HG03103 (cell line): Measurements from ENCODE around the gene LRRC70.
"Not testable (repeated sequence)": the region's sequence is repeated elsewhere in the genome, so short reads cannot be mapped to it uniquely, and the experiment has no call there.

Source experiments
- ATAC-seq: cut with Tn5 transposase; IDR thresholded peaks from one replicate; pipeline ENCODE4 v1.9.1; 2021; ENCODE audit warnings: low read depth; ENCODE audit not compliant: unreplicated experiment

LRRC70 gene, protein sequence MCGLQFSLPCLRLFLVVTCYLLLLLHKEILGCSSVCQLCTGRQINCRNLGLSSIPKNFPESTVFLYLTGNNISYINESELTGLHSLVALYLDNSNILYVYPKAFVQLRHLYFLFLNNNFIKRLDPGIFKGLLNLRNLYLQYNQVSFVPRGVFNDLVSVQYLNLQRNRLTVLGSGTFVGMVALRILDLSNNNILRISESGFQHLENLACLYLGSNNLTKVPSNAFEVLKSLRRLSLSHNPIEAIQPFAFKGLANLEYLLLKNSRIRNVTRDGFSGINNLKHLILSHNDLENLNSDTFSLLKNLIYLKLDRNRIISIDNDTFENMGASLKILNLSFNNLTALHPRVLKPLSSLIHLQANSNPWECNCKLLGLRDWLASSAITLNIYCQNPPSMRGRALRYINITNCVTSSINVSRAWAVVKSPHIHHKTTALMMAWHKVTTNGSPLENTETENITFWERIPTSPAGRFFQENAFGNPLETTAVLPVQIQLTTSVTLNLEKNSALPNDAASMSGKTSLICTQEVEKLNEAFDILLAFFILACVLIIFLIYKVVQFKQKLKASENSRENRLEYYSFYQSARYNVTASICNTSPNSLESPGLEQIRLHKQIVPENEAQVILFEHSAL

GRCh38 chr5:62578540-62578939 lies at the start of gene LRRC70:
TSS of gene LRRC70 (plus strand) at chr5:62578819. CDS start at chr5:62579439, 620 bp downstream.
- ATAC-seq: peak; percentile 83

GRCh38 chr5:62533597-62533996 lies 45.0 kb upstream of the LRRC70 start:
- ATAC-seq: no peak

DNA sequence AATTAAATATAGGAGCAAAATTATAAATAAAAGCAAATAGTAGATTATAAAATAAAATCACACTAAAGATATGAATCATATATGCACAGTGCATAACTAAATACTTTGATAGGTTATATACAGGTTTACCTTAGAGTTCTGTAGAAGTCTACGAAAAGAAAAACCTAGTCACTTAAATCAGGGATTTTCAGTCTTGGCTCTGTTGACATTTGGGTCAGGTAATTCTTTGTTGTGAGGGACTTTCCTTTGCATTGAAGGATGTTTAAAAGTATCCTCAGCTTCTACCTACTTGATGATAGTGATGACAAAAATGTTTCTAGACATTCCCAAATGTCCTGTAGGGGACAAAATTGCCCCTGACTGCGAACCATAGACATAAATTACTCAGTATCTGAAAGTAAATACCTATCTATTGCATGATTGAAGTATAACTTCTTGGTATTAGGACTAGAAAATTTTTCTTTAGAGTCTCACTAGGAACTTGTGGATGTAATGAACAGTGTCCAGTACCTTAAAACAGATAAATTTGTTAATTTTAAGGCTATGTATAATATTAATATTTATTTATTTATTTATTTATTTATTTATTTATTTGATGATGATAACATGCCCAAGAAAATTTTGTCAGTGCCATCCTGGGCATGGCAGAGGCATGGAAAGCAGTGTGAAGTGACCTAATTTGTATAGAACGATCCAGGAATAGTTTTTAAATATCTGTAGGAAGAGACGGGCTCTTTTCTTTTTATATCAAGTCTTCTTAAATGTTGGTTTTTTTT lies 44.0 kb upstream of the LRRC70 start:
- ATAC-seq: no peak

- no peak for ATAC-seq
Observed at GRCh38 chr5:62536232-62536631, 42.4 kb upstream of the LRRC70 start.

GRCh38 chr5:62536783-62537182 lies 41.8 kb upstream of the LRRC70 start:
- no peak for ATAC-seq

DNA sequence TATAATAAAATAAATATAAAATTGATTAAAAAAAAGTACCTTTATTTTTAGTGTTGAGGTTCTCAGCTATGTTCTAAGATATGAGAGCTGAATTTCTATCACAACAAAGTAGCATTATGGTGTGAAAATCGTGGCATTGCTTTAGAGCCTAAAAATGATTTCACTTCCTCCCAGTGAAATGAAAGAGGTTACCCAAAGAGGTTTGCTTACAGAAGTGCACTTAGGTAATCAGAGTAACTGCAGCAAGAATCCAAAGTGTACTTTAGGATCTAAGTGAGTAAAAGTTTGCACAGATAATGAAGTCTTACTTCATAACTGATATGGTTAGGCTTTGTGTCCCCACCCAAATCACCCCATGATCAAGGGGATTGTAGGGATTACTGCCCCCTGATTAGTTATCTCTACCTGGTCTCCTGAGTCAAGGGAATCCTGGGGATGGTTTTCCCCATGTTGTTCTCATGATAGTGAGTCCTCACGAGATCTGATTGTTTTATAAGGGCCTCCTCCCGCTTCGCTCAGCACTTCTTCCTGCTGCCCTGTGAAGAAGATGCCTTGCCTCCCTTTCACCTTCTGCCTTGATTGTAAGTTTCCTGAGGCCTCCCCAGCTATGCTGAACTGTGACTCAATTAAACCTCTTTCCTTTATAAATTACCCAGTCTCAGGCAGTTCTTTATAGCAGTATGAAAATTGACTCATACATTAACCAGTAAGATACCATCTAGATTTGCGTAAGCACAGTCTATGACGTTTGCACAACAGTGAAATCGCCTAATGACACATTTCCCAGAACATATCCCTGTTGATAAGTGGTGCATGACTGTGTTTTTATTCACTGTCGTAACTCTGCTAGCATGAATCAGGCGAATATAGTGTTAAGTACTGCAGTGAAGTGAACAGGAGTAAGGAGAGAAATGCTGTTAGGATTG lies 40.3 kb upstream of the LRRC70 start:
- ATAC-seq: no peak

GRCh38 chr5:62542720-62543119 lies 35.9 kb upstream of the LRRC70 start:
- no peak for ATAC-seq

DNA sequence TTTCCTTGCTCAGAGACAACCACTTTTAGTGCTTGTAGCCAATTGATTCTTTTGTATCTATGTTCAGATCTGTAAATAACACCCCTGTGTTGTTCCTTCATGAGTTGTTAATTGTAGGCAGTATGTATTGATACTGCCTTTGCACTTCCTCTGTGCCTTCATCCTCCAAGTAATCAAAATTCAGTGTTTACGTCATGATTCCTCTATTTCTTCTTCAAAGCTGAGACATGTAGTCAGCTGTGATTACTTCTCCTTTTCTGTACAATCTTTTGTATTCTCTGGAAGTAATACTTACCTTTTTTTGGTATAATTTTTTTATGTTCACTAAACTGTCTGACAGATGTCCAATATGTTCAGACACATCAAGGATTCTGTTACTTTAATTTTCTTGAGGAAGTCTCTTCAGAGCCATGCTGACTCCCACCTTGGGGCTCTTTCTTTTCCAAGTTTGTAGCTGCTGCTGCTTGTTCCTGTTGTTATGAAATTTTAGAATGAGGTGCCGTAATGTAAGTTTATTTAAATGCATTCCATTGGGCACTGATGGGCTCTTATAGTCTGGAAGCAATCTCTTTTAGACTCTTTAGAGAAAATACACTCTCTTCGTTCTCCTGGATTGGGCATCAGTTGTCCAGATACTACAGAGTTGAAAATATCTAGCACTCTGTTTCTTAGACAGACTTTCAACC lies 30.5 kb upstream of the LRRC70 start:
- ATAC-seq: no peak

DNA sequence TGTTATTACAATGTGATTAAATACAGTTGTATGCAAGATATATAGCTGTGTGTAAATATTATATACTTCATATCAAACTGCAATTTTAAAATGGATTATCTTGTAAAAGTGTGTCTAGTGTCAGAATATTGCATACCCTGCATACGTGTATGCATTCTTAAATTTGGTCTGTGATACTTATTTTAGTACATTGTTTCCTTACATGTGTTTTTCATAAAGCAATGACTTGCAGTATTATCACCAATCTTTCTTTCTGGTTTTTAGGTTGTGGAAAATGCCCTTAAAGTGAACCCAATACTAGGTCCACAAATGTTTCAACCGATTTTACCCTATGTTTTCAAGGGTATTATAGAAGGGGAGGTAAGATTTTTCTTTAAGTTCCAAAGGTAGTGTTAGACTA lies 28.5 kb upstream of the LRRC70 start:
- ATAC-seq: no peak

DNA sequence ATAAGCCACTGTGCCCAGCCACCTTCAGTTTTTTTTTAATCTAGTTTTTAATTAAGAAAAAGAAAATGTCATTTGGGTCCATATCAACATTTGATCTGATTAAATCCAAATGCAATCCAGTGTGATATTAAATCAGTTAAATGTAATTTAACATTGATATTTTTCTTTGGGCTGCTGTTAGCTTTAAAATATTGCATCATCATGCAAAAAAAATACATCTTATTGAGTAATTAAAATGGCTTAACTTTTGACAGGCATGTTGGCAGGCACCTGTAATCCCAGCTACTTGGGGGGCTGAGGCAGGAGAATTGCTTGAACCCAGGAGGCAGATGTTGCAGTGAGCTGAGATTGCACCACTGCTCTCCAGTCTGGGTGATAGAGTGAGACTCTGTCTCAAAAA lies 22.7 kb upstream of the LRRC70 start:
- ATAC-seq: no peak

DNA sequence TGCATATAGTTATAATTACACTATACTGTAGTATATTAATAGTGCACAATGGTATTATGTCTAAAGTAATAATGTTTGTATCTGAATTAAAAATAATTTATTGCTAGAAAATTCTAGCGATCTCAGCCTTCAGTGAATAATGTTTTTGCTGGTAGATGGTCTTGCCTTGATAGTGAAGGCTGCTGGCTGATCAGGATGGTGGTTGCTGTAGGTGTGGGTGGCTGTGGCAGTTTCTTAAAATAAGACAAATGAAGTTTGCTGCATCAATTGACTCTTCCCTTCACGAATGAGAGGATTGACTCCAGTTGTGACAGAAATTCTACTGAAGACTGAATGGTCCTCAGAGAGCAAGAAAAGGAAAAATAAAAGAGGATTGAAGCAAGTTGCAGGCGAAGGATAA lies 19.7 kb upstream of the LRRC70 start:
- no peak for ATAC-seq

DNA sequence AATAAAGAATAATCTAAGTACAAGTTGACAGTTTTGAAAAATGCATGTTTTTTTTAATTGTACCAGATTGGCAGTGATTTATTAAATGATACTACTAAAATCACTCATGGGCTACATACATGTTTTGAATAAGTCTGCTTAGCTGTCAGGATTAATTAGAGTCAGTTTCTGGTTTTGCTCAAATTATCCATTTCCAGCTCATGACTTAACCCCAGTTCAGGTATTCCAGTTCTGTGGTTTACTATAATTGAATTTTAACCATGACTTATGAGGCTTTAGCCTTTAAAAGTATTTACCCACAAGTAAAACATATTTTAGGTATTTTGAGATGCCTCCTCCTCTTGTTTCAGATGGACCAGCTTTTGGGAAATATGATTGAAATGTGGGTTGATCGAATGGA lies 17.8 kb upstream of the LRRC70 start:
- no peak for ATAC-seq

DNA sequence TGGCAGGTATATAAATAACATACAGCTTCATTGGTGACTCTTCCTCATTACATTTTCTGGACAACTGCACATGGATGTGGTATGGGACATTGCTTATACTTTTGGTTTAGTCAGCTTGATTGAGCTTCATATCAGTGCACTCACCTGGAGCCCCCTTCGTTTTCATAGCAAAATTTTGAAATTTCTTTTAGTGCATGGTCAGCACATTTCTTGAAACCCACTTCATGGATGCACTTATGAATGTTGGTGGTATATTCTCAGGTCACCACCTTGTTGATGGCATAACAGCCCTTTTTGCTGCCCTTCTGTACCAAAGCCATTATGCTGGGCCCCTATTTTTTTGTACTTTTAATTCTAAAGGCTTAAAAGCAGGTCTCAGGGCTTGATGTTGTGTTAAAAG lies 16.7 kb upstream of the LRRC70 start:
- no peak for ATAC-seq

DNA sequence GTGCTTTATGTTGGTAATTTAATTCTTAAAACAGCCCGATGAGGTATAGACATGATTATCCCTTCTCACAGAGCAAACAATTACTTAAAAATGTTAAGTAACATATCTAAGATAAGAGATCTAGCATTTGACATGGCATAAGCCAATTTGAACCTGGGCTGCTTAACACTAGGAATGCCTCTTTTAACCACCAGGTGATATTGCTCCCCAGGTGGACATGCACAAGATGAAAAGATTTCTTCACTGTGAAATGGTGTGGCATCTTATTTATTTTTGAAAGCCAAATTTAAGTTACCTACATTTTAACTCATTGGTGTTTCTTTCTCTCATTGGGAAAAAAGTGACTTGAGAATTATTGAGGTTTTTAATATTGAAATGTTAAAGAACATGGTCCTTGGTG lies 15.8 kb upstream of the LRRC70 start:
- no peak for ATAC-seq

GRCh38 chr5:62564101-62564500 lies 14.5 kb upstream of the LRRC70 start:
- ATAC-seq: no peak

DNA sequence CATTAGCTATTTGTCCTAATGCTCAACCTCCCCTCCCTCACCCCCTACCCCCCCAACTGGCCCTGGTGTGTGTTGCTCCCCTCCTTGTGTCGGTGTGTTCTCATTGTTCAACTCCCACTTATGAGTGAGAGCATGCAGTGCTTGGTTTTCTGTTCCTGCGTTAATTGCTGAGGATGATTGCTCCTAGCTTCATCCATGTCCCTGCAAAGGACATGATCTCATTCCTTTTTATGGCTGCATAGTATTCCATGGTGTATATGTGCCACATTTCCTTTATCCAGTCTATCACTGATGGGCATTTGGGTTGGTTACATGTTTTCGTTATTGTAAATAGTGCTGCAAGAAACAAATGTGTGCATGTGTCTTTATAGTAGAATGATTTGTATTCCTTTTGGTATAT lies 12.9 kb upstream of the LRRC70 start:
- not testable (repeated sequence) for ATAC-seq

DNA sequence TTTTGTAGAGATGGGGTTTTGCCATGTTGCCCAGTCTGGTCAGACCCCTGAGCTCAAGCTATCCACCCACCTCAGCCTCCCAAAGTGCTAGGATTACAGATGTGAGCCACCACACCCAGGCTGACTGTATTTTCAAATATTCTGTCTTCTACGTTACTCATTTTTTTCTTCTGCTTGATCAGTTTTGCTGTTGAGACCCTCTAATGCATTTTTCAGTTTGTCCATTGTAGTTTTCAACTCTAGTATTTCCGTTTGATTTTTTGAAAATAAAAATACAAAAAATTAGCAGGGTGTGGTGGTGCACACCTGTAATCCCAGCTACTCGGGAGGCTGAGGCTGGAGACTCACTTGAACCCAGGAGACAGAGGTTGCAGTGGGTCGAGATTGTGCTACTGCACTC lies 10.5 kb upstream of the LRRC70 start:
- no peak for ATAC-seq

DNA sequence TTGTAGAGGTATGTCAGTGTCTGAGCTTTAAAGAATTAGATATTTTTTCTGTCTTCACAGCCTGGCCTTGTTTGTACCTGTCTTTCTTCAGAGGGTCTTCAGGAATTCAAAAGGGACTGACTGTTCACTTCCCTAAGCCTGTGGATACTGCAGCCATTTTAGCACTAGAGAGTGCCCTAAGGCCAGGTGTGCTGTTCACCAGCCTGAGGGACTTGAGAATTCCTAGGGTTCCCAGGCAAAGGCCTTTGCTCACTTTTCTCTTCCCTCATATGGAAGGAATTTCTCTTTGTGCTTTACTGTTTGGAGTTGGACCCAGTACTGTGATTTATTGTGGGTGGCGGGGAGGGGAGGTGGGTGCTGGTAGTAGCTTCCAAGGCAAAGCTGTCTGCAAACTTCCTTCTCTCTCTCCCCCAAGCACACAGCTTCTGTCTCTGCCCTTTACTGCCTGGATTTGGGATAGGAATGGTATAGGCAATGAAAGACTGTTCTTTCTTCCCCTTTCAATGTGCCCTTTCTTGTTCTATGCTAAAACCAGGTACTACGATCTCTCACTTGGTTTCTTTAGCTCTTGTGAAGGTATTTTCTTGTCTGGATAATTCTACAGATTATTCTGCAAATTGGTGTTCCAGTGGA lies 9.7 kb upstream of the LRRC70 start:
- no peak for ATAC-seq

DNA sequence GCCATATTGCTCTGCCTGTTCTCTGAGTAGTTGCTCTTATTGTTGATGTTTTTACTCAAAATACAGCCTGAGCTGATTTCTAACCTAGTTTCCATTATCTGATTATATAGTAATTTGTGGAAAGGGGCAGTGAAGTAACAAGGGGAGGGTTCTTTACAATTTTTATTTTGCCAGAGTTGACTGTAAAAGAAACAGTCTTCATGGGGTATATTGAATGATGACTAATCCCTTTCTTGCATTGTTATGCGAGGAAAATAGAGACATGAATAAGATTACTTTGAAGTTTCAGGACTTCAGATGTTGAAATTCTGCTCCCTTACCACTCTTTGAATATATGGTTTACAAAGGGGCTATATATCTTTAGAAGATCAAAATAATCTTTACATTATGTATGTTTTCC lies 9.1 kb upstream of the LRRC70 start:
- ATAC-seq: no peak
